ENCODE results near the gene ASB13. TPM values are rescaled to one million over a fixed set of nuclear protein-coding genes. Genes with fewer than 3 reads are reported as not detected.

The ASB13 gene
- total RNA-seq, 4 donors from 2014 or later, result 11.6 to 18.6 (median 16.5) TPM

DNA sequence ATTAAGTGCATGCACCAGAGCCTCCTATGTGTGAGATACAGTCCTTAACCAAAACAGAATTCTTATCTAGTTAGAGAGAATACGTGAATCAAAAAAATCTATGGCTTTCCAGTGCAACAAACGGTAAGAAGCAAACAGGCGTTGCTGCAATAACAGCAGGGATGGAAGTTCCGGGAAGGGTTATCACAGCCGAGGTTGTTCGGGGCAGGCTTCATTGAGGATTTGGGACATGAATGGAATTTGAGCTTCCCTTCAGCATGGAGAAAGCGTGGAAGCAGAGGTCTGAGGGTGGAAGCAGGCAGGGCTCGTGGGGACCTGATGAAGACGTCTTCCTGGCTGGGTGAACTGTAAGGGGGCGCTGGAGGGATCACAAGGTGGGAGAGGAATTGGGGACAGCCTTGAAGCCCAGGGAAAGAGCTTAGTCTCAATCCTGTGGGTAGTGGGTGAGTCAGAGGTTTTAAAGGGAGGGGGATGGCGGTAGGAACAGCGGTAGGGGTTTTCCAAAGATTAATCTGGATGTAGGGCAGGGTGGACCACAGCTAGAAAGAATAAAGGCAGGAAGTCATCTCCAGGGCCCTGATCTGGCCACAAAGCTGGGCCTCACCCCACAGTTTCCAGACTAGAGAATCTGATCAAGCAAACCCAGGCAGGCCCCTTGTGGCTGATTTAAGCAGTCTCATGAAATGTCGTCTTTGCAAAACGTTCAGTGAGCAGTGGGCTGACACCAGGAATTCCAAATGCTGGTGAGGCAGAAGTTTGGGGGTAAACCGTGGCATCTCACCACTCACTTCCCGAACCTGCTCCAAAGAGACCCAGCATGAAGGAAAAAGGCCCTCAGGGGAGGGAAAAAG, 76.5 kb downstream of the ASB13 start:
- peaks cover 28% of the 10 kb centered on the region for H3K4me1 ChIP-seq
- no peak for DNase-seq (ENCODE audit: low spot score in 2 of 2)
- H3K27me3 ChIP-seq, result no peaks in the 10 kb centered on the region
- no peaks in the 10 kb centered on the region for H3K9me3 ChIP-seq
- no peak overlapping the region for H3K27ac ChIP-seq
- no peaks in the 10 kb centered on the region for H3K36me3 ChIP-seq
- H3K4me3 ChIP-seq, result no peak overlapping the region
- no peak for TF ChIP-seq CTCF (IDR thresholded peaks at IDR 0.05)
- TF ChIP-seq EP300 (IDR thresholded peaks at IDR 0.05), result no peak
- no peak for TF ChIP-seq POLR2A (IDR thresholded peaks at IDR 0.05)
- no peak for TF ChIP-seq POLR2AphosphoS5 (IDR thresholded peaks at IDR 0.05)
- 76% methylated on average over 16 of the region's 16 CpGs for WGBS

- H3K36me3 ChIP-seq, result no peaks in the 10 kb centered on the region
- DNase-seq (ENCODE audit: low spot score in 2 of 2), result no peak
- peaks cover 29% of the 10 kb centered on the region for H3K4me1 ChIP-seq
- H3K27me3 ChIP-seq, result no peaks in the 10 kb centered on the region
- H3K4me3 ChIP-seq, result no peak overlapping the region
- TF ChIP-seq CTCF (IDR thresholded peaks at IDR 0.05) (no peak), POLR2AphosphoS5 (IDR thresholded peaks at IDR 0.05) (no peak), EP300 (IDR thresholded peaks at IDR 0.05) (no peak), POLR2A (IDR thresholded peaks at IDR 0.05) (no peak)
- H3K27ac ChIP-seq, result no peak overlapping the region
- no peaks in the 10 kb centered on the region for H3K9me3 ChIP-seq
- WGBS, result 74% methylated on average over 10 of the region's 14 CpGs
These were observed 77.3 kb downstream of the ASB13 start for GRCh38 chr10:5589011-5589660.

Other genes with a start within 250 kb of the ASB13 start
- 1,000 to 10,000 TPM in 3 of 4 donors, 100 to 1,000 TPM in 1; 429 to 3,135 (median 2,230) TPM for gene CALML5, start 167.0 kb downstream of the ASB13 start, total RNA-seq
- gene CALML3, start 141.6 kb downstream of the ASB13 start, total RNA-seq, result 100 to 1,000 TPM in 2 of 4 donors, 10 to 100 TPM in 2; 27.4 to 296 (median 105) TPM
- gene TASOR2, start 18.2 kb upstream of the ASB13 start, total RNA-seq, result 10 to 100 TPM; 49.8 to 78.3 (median 59.9) TPM
- gene GDI2, start 146.8 kb upstream of the ASB13 start, total RNA-seq, result 100 to 1,000 TPM; 243 to 270 (median 256) TPM
- gene ANKRD16, start 223.3 kb upstream of the ASB13 start, total RNA-seq, result 10 to 100 TPM in 2 of 4 donors, 1 to 10 TPM in 2; 6.6 to 10.8 (median 9.7) TPM
- gene FBH1, start 223.6 kb upstream of the ASB13 start, total RNA-seq, result 100 to 1,000 TPM in 2 of 4 donors, 10 to 100 TPM in 2; 70.9 to 131 (median 90.6) TPM